SK-N-SH treated with all-trans-retinoic acid at 6 μM for 48 hours (cell line): Measurements from ENCODE around the gene SREBF1.

Source experiments
- ATAC-seq: fragments of 200-7000 bp; cut with Tn5 transposase; 3 replicates; pipeline ENCODE4 v1.9.1; 2020; ENCODE audit warnings: mild to moderate bottlenecking, moderate library complexity
- ARNTL ChIP-seq: fragments of 450-650 bp; formaldehyde crosslinking; IDR thresholded peaks from 2 replicates; pipeline ENCODE4 v1.5.0; 2020; ENCODE audit warnings: low read depth, mild to moderate bottlenecking, moderate library complexity, borderline replicate concordance
- BACH2 ChIP-seq: fragments of 250-450 bp; sonication (Bioruptor Pico); IDR thresholded peaks from 2 replicates; pipeline ENCODE4 v1.9.0; 2021; ENCODE audit warnings: mild to moderate bottlenecking, borderline replicate concordance
- CREB5 ChIP-seq: fragments of 250-450 bp; sonication (Bioruptor Pico); IDR thresholded peaks from 2 replicates; pipeline ENCODE4 v1.5.1; 2020; ENCODE audit warnings: low read depth, mild to moderate bottlenecking, moderate library complexity
- CSDC2 ChIP-seq: fragments of 250-450 bp; sonication (Bioruptor Pico); IDR thresholded peaks from 2 replicates; pipeline ENCODE4 v1.5.0; 2020; ENCODE audit warnings: mild to moderate bottlenecking, moderate library complexity
- CSRNP3 ChIP-seq: fragments of 250-450 bp; sonication (Bioruptor Pico); IDR thresholded peaks from 2 replicates; pipeline ENCODE4 v1.5.1; 2021; ENCODE audit warnings: mild to moderate bottlenecking, moderate library complexity
- ESRRG ChIP-seq: fragments of 250-450 bp; sonication (Bioruptor Pico); IDR thresholded peaks from 2 replicates; pipeline ENCODE4 v1.6.1; 2021; ENCODE audit warnings: mild to moderate bottlenecking
- GLIS3 ChIP-seq: fragments of 250-450 bp; sonication (Bioruptor Pico); IDR thresholded peaks from 2 replicates; pipeline ENCODE4 v1.5.0; 2020; ENCODE audit warnings: mild to moderate bottlenecking, moderate library complexity
- ISL1 ChIP-seq: fragments of 250-450 bp; sonication (Bioruptor Pico); IDR thresholded peaks from 2 replicates; pipeline ENCODE4 v2.1.2; 2022; ENCODE audit warnings: mild to moderate bottlenecking, moderate library complexity
- OSR1 ChIP-seq: fragments of 250-450 bp; sonication (Bioruptor Pico); IDR thresholded peaks from 2 replicates; pipeline ENCODE4 v1.8.0; 2022; ENCODE audit warnings: moderate library complexity, mild to moderate bottlenecking, inconsistent platforms
- PATZ1 ChIP-seq: fragments of 250-450 bp; sonication (Bioruptor Pico); IDR thresholded peaks from 2 replicates; pipeline ENCODE4 v1.8.0; 2020; ENCODE audit warnings: mild to moderate bottlenecking, moderate library complexity, borderline replicate concordance
- POU6F1 ChIP-seq: fragments of 250-450 bp; sonication (Bioruptor Pico); IDR thresholded peaks from 2 replicates; pipeline ENCODE4 v1.8.0; 2021; ENCODE audit warnings: low read depth, mild to moderate bottlenecking, moderate library complexity, borderline replicate concordance
- PPARA ChIP-seq: fragments of 250-450 bp; sonication (Bioruptor Pico); IDR thresholded peaks from 2 replicates; pipeline ENCODE4 v1.5.0; 2020; ENCODE audit warnings: mild to moderate bottlenecking, borderline replicate concordance
- RARB ChIP-seq: fragments of 250-450 bp; sonication (Bioruptor Pico); IDR thresholded peaks from 2 replicates; pipeline ENCODE4 v1.8.0; 2021; ENCODE audit warnings: mild to moderate bottlenecking, moderate library complexity
- SNAI2 ChIP-seq: fragments of 250-450 bp; sonication (Bioruptor Pico); IDR thresholded peaks from 2 replicates; pipeline ENCODE4 v1.5.0; 2020; ENCODE audit warnings: mild to moderate bottlenecking, moderate library complexity
- TCF4 ChIP-seq: fragments of 250-450 bp; sonication (Bioruptor Pico); IDR thresholded peaks from 2 replicates; pipeline ENCODE4 v1.8.0; 2021; ENCODE audit warnings: mild to moderate bottlenecking, moderate library complexity, borderline replicate concordance
- TOX ChIP-seq: fragments of 250-450 bp; sonication (Bioruptor Pico); IDR thresholded peaks from 2 replicates; pipeline ENCODE4 v1.8.0; 2021; ENCODE audit warnings: mild to moderate bottlenecking, moderate library complexity, borderline replicate concordance
- TSHZ2 ChIP-seq: fragments of 250-450 bp; sonication (Bioruptor Pico); IDR thresholded peaks from 2 replicates; pipeline ENCODE4 v1.5.0; 2020; ENCODE audit warnings: mild to moderate bottlenecking, moderate library complexity
- ZC3H10 ChIP-seq: fragments of 250-450 bp; sonication (Bioruptor Pico); IDR thresholded peaks from 2 replicates; pipeline ENCODE4 v1.5.1; 2021; ENCODE audit warnings: mild to moderate bottlenecking, moderate library complexity
- ZFP3 ChIP-seq: fragments of 250-450 bp; sonication (Bioruptor Pico); IDR thresholded peaks from 2 replicates; pipeline ENCODE4 v1.5.0; 2020; ENCODE audit warnings: mild to moderate bottlenecking, moderate library complexity
- ZFP30 ChIP-seq: fragments of 450-650 bp; formaldehyde crosslinking; IDR thresholded peaks from 2 replicates; pipeline ENCODE4 v1.5.0; 2022; ENCODE audit warnings: mild to moderate bottlenecking, moderate library complexity
- ZNF565 ChIP-seq: fragments of 450-650 bp; formaldehyde crosslinking; conservative IDR thresholded peaks from 2 replicates; pipeline ENCODE4 v1.5.0; 2020; ENCODE audit warnings: low read depth, mild to moderate bottlenecking, moderate library complexity
- ZNF70 ChIP-seq: fragments of 450-650 bp; formaldehyde crosslinking; IDR thresholded peaks from 2 replicates; pipeline ENCODE4 v1.5.0; 2020; ENCODE audit warnings: mild to moderate bottlenecking, moderate library complexity
- ZNF8 ChIP-seq: fragments of 450-650 bp; formaldehyde crosslinking; IDR thresholded peaks from 2 replicates; pipeline ENCODE4 v1.5.0; 2020; ENCODE audit warnings: mild to moderate bottlenecking, moderate library complexity

The SREBF1 gene

GRCh38 chr17:17816240-17816814, 20.5 kb downstream of the SREBF1 start:
- ATAC-seq = no peak
- TF ChIP-seq ZFP30 = no peak
- no peak for TF ChIP-seq OSR1 (CRISPR knock-in tag)
- TF ChIP-seq CSDC2 = no peak
- TF ChIP-seq GLIS3 = no peak
- no peak for TF ChIP-seq ARNTL (CRISPR knock-in tag)
- no peak for TF ChIP-seq SNAI2 (CRISPR knock-in tag)
- TF ChIP-seq ZC3H10 (CRISPR knock-in tag) = no peak
- no peak for TF ChIP-seq ZFP3 (CRISPR knock-in tag)
- no peak for TF ChIP-seq POU6F1
- no peak for TF ChIP-seq CSRNP3
- no peak for TF ChIP-seq TOX (CRISPR knock-in tag)
- TF ChIP-seq TSHZ2 (CRISPR knock-in tag) = no peak
- TF ChIP-seq ZNF565 (CRISPR knock-in tag) = no peak
- TF ChIP-seq BACH2 (CRISPR knock-in tag) = no peak
- TF ChIP-seq TCF4 (CRISPR knock-in tag) = no peak
- no peak for TF ChIP-seq ZNF8 (CRISPR knock-in tag)
- no peak for TF ChIP-seq ESRRG (CRISPR knock-in tag)
- TF ChIP-seq CREB5 (CRISPR knock-in tag) = no peak
- TF ChIP-seq RARB (CRISPR knock-in tag) = no peak
- TF ChIP-seq, all 23 proteins: peak for 0

GRCh38 chr17:17815436-17816200, 21.2 kb downstream of the SREBF1 start:
- ATAC-seq = no peak
- no peak for TF ChIP-seq ZC3H10 (CRISPR knock-in tag)
- no peak for TF ChIP-seq ZFP30
- no peak for TF ChIP-seq OSR1 (CRISPR knock-in tag)
- no peak for TF ChIP-seq ISL1 (CRISPR knock-in tag)
- no peak for TF ChIP-seq PATZ1
- no peak for TF ChIP-seq ZNF8 (CRISPR knock-in tag)
- TF ChIP-seq ZNF565 (CRISPR knock-in tag) = no peak
- no peak for TF ChIP-seq ARNTL (CRISPR knock-in tag)
- TF ChIP-seq TCF4 (CRISPR knock-in tag) = no peak
- no peak for TF ChIP-seq ZNF70 (CRISPR knock-in tag)
- TF ChIP-seq POU6F1 = no peak
- TF ChIP-seq TSHZ2 (CRISPR knock-in tag) = no peak
- no peak for TF ChIP-seq PPARA (CRISPR knock-in tag)
- TF ChIP-seq CSRNP3 = no peak
- TF ChIP-seq RARB (CRISPR knock-in tag) = no peak
- TF ChIP-seq ESRRG (CRISPR knock-in tag) = no peak
